Right lobe of liver (tissue), 4 donors: Measurements from ENCODE around the gene NARS2.

Experiments
- POLR2A ChIP-seq: fragments of 450-650 bp; IDR thresholded peaks from one replicate; pipeline ENCODE4 v1.6.1; 2017; ENCODE audit warnings: antibody characterized with exemption, mild to moderate bottlenecking
- TF ChIP-seq, protein P1 (sequence below), 4 donors: fragments of 200-600 bp in 3 of 4; fragments of 450-650 bp in 1 of 4; IDR thresholded peaks; one replicate each; pipeline versions ENCODE4 v1.5.1 to v1.8.0; 2016 to 2022; ENCODE audit warnings: antibody characterized with exemption in 4 of 4, mild to moderate bottlenecking in 2 of 4
- donor health status: DM: no; HTN: no; CAD: no.
- donor health status: DM: no; HTN: no; CAD: no.
- donor health status: DM: no; HTN: yes; CAD: no.

DNA sequence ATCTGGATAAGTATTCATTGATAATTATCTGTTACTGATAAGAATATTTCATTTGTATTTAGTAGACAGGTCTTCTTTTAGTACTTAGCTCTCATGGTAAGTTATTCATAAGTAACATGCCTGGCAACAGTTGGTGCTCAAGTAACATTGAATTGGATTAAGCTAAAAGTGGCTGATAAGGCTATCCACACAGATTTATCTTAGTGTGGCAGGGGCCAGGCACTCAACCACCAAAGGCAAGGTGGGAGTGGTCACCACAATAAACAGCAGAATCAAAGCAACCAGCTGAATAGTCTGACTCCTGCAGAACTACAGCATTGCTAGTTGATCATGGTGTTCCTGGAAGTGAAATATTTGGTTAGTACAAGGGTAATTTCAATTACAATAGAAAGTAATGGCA is 33.0 kb upstream of the NARS2 start:
- TF ChIP-seq POLR2A: no peak
- TF ChIP-seq, protein P1, sequence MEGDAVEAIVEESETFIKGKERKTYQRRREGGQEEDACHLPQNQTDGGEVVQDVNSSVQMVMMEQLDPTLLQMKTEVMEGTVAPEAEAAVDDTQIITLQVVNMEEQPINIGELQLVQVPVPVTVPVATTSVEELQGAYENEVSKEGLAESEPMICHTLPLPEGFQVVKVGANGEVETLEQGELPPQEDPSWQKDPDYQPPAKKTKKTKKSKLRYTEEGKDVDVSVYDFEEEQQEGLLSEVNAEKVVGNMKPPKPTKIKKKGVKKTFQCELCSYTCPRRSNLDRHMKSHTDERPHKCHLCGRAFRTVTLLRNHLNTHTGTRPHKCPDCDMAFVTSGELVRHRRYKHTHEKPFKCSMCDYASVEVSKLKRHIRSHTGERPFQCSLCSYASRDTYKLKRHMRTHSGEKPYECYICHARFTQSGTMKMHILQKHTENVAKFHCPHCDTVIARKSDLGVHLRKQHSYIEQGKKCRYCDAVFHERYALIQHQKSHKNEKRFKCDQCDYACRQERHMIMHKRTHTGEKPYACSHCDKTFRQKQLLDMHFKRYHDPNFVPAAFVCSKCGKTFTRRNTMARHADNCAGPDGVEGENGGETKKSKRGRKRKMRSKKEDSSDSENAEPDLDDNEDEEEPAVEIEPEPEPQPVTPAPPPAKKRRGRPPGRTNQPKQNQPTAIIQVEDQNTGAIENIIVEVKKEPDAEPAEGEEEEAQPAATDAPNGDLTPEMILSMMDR (IDR thresholded peaks at IDR 0.05): no peak
